Lower leg skin (tissue), 3 donors: ENCODE measurements around the gene SHANK3.

Source experiments
- CTCF ChIP-seq, 3 donors: fragments of 450-650 bp; IDR thresholded peaks; one replicate each; pipeline ENCODE4 v1.5.1; 2016; ENCODE audit warnings: antibody characterized with exemption in 3 of 3, mild to moderate bottlenecking in 3 of 3, moderate library complexity in 2 of 3
- POLR2A ChIP-seq, 2 donors: fragments of 450-650 bp; IDR thresholded peaks; one replicate each; pipeline ENCODE4 v1.6.1; 2016 to 2017; ENCODE audit warnings: antibody characterized with exemption in 2 of 2, mild to moderate bottlenecking in 1 of 2, moderate library complexity in 1 of 2

GRCh38 chr22:50693462-50693861 is 20.8 kb downstream of the SHANK3 start:
- TF ChIP-seq CTCF (IDR thresholded peaks at IDR 0.05) (no peak), POLR2A (IDR thresholded peaks at IDR 0.05) (no peak)
